Measurements from ENCODE around the gene TXNDC12.
"Not testable (repeated sequence)": the region's sequence is repeated elsewhere in the genome, so short reads cannot be mapped to it uniquely, and the experiment has no call there.

The TXNDC12 gene

DNA sequence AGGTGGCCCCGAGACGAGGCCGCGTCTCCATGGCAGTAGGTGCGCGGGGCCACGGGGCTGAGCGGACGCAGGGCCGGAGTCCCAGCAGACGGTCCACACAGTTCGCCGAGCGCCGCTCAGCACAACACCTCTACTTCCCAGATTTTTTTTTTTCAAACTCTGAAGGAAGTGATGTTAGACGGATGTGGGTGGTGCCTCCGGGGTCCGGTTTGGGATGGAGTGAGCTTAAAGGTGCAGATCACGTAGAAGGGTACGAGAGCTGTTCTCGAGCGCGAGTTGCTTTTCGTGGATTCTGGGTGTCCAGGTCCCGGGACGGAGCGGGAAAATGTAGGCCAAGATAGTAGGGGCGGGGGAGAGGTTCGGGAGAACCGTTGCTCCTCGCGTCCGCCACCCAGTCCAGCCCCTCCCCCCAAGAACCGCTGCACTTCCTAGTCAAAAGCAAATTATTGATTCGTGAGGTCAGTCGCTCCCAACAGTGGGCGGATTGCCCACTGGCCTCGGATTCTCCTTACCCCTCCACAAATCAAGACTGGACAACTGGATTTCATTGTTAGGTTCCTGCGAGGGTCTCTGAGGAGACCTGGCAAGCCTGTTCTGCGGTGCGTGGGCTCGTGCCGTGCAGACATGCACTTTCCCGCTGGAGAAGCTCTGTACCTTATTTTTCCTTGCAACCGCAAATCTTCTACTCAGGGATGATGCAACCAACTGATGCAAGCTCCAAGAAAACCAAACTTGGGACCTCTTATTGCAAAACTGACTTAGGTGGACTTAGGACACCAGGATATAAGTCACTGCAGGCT, at the start of gene TXNDC12:
TXNDC12 (minus strand) TSS at position 126 of the 800 bp plus-strand sequence; CDS start at position 31, 95 bp downstream.
- peak; percentile 90 for DNase-seq

DNA sequence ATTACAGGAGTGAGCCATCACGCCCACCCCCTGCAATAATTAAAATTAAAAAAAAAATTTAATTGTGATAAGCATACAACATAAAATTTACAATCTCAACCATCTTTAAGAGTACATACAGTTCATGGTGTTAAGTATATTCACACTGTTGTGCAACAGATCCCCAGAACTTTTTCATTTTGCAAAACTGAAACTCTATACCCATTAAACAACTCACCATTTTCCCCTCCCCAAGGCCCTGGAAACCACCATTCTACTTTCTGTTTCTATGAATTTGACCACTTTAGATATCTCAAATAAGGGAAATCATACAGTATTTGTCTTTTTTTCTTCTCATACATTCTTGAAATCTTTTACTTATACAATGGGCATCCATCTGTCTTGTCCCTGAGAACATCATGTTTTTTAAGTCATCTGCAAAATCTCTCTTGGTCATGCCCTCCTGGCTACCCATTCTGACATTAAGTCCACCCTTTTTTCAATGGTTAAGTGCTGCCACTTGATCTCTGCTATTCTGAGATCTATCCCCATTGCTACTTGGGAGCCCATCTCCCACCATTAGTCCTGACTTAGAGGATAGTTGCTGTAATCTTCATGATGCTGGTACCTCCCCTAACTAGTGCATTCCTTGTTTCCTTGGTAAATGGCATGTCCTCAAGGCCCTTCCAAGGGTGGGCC, 47.5 kb upstream of the TXNDC12 start:
- DNase-seq: no peak

GRCh38 chr1:52098139-52098871, 43.3 kb upstream of the TXNDC12 start:
- DNase-seq: no peak

GRCh38 chr1:52096216-52096615, 41.2 kb upstream of the TXNDC12 start:
- no peak for DNase-seq

GRCh38 chr1:52094300-52094699, 39.3 kb upstream of the TXNDC12 start:
- DNase-seq: not testable (repeated sequence)

- DNase-seq: not testable (repeated sequence)
These were observed 32.9 kb upstream of the TXNDC12 start for GRCh38 chr1:52087892-52088291.

GRCh38 chr1:52080014-52080415, 25.0 kb upstream of the TXNDC12 start:
- DNase-seq: no peak

DNA sequence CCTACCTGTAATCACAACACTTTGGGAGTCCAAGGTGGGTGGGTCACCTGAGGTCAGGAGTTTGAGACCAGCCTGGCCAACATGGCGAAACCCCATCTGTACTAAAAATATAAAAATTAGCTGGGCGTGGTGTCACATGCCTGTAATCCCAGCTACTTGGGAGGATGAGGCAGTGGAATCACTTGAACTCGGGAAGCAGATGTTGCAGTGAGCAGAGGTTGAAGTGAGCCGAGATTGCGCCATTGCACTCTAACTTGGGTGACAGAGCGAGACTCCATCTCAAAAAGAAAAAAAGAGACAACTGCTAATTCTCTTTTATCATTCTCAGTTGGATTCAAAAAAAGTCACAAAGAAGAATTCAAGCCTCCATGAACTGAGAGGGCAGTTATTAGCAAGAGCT, 22.3 kb upstream of the TXNDC12 start:
- not testable (repeated sequence) for DNase-seq

DNA sequence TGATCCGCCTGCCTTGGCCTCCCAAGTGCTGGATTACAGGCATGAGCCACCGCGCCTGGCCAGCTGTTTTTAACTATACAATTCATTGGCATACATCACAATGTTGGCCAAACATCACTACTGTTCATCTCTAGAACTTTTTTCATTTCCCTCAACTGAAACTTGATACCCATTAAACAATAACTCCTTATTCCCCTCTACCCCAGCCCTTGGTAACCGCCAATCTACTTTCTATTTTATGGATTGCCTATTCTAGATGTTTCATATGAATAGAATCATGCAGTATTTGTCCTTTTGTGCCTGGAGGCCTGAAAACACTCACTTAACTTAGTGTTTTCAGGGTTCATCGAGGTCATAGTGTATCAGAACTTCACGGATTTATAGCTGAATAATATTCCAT, 17.3 kb upstream of the TXNDC12 start:
- DNase-seq: no peak

DNA sequence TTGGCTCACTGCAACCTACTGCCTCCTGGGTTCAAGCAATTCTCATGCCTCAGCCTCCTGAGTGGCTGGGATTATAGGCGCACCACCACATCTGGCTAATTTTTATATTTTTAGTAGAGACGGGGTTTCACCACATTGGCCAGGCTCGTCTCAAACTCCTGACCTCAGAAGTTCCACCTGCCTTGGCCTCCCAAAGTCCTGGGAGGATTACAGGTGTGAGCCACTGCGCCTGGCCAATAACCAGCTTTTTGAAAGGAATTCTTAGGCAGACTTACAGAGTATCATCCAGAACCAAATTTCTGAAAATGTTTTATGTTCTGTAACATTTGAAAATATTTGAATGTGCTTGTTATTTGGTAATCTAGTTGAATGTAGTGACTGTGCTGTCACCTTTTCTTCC, 15.7 kb upstream of the TXNDC12 start:
- no peak for DNase-seq

DNA sequence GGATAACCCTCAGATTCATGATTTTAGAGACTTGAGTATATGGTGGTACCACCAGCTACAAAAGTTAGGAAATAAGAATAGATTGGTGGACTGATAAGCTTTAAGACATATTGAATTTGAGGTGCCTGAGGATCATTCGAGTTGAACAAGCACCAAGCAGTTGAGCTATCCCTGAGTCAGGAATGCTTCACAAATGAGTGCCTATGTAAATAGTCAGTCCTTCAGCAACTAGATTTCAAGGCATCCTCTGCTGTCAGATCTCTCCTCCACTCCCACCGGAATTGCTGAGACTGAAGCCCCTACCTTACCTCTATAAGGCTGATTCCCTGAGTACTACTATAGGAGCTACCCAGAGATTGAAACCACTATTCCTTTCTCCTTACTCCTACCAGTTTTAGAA, 8.2 kb upstream of the TXNDC12 start:
- no peak for DNase-seq

DNA sequence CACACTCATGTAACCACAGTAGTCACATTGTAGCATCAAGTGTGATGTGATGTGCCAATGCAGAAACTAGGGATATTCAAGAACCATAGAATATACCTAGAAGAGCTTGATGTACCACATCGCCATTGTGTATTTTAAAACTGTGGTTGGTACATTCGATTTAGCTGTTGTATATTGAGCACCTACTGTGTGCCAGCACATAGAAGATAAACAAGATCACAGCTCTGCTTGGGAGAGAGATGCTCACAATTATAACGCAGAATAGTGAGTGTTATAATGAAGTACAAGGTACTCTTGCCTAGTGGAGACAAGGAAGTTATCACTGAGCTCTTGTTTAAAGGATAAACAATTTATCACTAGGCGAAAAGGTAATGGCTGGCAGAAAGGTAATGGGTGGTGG, 5.8 kb upstream of the TXNDC12 start:
- no peak for DNase-seq

GRCh38 chr1:52059888-52060287, 4.9 kb upstream of the TXNDC12 start:
- no peak for DNase-seq

DNA sequence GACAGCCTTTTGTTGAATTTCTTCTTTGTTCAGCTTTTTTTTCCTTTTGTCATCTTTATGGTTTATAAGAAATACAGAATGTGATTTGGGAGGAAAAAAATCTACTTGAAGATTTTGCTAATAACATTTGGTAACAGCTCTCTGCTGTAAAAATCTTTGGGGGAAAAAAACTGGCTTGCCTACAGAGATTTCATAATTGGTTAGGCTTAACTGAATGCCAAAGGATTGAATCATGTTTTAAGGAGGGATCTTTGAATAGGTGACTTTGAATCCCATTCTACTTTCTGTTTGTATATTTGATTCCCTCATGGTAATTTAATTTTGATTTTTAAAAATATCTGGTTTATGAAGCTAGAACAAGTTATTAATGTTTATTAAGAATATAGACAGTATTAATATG, 4.3 kb upstream of the TXNDC12 start:
- DNase-seq: no peak

DNA sequence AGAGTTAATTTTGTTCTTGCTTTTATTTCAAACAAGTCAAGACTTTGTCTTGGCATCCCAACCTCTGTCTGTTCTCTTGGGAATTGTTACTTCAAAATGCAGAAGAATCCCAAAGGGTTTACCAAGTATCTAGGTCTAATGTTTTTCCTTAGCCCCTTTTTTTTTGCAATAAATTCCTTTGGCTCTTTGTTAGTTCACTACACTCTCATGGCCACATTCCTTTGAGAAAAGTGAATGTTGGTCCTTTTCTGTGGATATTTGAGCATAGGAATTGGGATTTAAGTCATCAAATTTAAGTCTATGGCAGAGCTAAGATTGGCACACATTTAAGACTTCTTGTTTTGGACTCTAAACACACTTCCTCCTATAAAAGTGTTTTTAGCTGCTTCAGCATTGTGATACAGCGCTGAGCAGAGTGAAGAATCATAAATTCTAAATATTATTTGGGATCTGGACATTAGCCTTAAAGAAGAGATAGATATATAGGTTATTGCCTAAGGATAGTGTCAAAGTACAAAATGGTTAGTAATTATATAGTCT, 3.0 kb upstream of the TXNDC12 start:
- no peak for DNase-seq

- DNase-seq: no peak
These were observed 2.3 kb upstream of the TXNDC12 start for GRCh38 chr1:52057255-52057654.

- no peak for DNase-seq
These were observed 1.9 kb upstream of the TXNDC12 start for GRCh38 chr1:52056937-52057231.

DNA sequence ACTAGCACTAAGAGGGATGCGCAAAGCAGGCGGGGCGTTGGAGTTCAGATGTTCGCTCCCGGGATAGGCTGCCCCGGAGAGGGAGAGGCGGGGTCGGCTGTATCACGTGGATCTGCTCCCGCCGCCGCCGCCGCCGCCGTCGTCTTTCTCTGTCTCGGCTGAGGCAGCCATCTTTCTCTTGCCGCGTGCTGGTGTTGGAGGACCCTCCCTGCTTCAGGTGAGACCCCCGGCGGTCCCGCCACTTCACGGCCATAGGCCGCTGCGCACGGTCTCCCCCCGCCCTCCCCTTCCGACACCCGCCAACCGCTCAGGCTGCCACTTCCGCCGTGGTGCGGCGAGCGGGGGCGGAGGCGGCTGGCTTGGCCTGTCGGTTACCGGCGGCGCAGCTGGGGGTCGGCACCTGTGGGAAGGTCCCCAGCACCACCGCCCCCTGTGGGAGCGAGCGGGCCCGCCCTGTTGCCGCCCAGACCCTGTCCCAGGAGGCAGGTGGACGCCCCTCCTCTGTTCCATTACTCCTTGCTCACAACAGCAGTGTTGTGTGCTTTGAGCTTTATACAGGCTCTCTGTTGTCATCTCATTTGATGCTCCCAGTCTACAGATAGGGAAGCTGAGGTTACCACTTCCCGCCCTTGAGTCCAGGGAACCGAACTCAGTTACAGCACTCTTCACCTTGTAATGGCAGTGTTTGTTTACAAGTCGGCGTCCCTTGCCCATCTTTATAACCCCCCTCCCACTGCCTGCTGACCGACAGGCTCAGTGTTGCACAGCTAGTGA, 1.4 kb upstream of the TXNDC12 start, which contains the start of gene BTF3L4:
BTF3L4 (plus strand) TSS at position 133 of the 774 bp plus-strand sequence. CDS start 3,553 bp downstream, outside the sequence.
- peak; percentile 96 for DNase-seq

DNA sequence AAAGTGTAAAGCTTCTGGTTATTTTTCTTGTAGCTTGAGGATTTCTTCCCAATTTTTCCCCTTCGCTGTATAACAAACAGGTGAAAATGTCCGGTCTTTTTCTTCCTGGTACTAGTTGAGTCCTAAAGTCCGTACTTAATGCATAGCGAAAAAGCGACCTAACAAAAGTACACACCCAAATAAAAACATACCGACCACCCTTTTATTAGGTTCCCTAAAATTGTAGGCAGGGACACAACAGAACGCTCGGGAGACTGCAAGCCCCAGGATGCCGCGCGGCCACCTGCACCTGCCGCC, 823 bp upstream of the TXNDC12 start:
- no peak for DNase-seq

GRCh38 chr1:52054496-52055065, 410 bp downstream of the TXNDC12 start:
- no peak for DNase-seq

DNA sequence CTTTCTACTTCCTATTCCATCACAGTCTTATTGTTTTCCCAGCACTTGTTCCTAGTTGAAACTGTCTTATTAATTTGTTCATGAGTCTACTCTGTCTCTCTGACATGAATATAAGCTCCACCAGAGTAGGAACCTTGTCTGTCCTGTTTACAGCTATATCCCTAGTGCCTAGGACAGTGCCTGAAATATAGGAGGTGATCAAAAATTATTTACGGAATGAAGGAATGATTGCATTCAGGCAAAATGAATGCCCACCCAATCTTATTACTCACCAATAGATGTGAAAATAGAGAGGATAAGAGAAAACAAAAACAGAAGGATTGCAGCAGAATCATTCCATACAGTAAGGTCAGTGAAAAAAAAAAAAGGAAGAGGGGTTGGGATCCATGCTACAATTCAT, 1.1 kb downstream of the TXNDC12 start:
- no peak for DNase-seq

- DNase-seq: not testable (repeated sequence)
These were observed 5.7 kb downstream of the TXNDC12 start for GRCh38 chr1:52049337-52049736.

Data from left hindlimb (tissue), 1 donor.